ENCODE data around the gene HDAC7. TPM values are rescaled to one million over a fixed set of nuclear protein-coding genes. Genes with fewer than 3 reads are reported as not detected.
A peak's percentile ranks its signal among the peaks of the same experiment; 100 is the strongest.

Gene HDAC7
- total RNA-seq, 6 experiments from 2014 or later: 104 to 120 (median 108) TPM

DNA sequence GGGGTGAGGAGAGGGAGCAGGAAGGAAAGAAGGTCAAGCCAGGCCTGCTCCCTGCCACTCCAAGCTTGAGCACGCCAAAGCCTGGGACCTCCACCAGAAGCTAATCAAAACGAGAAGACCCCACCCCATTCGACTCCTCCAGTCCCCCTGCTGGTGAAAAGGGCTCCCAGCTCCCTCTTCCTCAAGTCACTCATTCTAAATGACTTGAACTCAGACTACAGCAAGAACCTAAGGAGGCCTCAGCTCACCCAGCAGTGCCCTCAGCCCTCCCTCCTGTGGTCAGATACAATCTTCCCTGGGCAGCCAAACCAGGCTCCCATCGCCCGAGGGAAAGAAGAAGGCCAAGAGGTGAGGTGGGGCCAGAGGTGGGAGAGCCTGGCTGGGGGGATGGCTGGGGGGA is 17.4 kb downstream of the HDAC7 start:
- Mint-ChIP-seq H3K27me3 (ENCODE audit: insufficient read depth) (peaks cover 6% of the 10 kb centered on the region), H3K36me3 (ENCODE audit: low read depth) (peaks cover 5% of the 10 kb centered on the region; the same call in 1 of the 2 replicates), H3K4me1 (ENCODE audit: low read depth) (peaks cover 74% of the 10 kb centered on the region), H3K27ac (peak overlapping the region; percentile 71), H3K4me3 (no peak overlapping the region; the same call in 1 of the 2 replicates), H3K9me3 (no peaks in the 10 kb centered on the region)
- no peak for DNase-seq
- TF ChIP-seq, protein P1, sequence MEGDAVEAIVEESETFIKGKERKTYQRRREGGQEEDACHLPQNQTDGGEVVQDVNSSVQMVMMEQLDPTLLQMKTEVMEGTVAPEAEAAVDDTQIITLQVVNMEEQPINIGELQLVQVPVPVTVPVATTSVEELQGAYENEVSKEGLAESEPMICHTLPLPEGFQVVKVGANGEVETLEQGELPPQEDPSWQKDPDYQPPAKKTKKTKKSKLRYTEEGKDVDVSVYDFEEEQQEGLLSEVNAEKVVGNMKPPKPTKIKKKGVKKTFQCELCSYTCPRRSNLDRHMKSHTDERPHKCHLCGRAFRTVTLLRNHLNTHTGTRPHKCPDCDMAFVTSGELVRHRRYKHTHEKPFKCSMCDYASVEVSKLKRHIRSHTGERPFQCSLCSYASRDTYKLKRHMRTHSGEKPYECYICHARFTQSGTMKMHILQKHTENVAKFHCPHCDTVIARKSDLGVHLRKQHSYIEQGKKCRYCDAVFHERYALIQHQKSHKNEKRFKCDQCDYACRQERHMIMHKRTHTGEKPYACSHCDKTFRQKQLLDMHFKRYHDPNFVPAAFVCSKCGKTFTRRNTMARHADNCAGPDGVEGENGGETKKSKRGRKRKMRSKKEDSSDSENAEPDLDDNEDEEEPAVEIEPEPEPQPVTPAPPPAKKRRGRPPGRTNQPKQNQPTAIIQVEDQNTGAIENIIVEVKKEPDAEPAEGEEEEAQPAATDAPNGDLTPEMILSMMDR (IDR thresholded peaks at IDR 0.05): peak; percentile 69

DNA sequence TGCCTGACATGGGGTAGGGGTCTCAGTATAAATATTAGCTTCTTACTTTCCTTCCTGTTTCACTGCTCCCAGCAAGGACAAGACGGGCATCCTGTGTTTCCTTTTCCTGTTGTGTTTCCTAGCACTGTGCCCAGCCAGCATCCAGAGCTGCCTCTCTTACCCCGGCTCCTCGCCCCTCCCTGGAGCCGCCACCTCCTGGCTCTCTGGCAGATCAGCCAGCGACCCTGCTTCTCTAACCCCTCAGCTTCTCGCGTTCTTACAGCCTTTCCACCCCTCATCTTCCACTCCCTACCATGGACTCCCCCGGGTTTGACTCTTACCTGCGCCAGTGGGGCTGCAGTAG is 17.8 kb downstream of the HDAC7 start:
- Mint-ChIP-seq H3K27me3 (ENCODE audit: insufficient read depth) (peaks cover 6% of the 10 kb centered on the region), H3K9me3 (no peaks in the 10 kb centered on the region), H3K36me3 (ENCODE audit: low read depth) (peaks cover 5% of the 10 kb centered on the region; the same call in 1 of the 2 replicates), H3K4me1 (ENCODE audit: low read depth) (peaks cover 70% of the 10 kb centered on the region), H3K4me3 (no peak overlapping the region), H3K27ac (peak overlapping the region; percentile 71; the same call in 1 of the 2 replicates)
- DNase-seq: no peak
- TF ChIP-seq, protein P1 (IDR thresholded peaks at IDR 0.05): no peak

DNA sequence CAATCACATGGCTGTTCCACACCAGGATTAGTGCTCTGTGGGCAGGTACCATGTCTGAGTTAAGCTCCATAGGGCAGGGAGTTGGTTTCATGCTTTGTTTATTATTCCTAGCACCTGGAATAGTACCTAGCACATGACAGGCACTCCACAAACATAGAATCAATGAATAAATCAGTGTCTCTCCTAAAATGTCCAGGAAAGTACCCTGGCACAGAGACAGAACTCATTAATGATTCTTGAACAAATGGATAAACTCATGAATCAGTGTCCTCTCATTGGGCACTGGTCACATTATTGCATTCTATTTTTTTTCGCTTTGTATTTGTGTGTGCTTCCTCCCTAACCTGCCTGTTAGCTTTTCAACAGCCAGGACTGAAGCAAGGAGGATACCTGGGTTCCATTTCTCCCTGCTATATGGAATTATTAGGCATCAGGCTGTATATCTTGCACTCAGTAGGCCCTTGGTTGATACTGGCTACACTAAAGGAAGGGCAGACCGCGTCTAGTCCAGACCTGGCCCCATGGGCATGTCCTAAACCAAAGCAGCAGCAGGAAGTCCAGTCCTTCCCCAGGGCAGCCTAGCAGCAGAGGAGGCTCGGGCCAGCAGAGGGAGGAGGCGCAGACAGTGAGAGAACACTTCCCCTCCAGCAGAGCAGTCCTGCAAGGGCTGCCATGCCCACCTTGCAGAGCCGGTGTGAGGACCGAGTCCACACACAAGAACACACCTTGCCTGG is 18.4 kb downstream of the HDAC7 start:
- peaks cover 6% of the 10 kb centered on the region for H3K27me3 Mint-ChIP-seq (ENCODE audit: insufficient read depth)
- H3K4me1 Mint-ChIP-seq (ENCODE audit: low read depth): peaks cover 67% of the 10 kb centered on the region
- peaks cover 5% of the 10 kb centered on the region; the same call in 1 of the 2 replicates for H3K36me3 Mint-ChIP-seq (ENCODE audit: low read depth)
- H3K9me3 Mint-ChIP-seq: no peaks in the 10 kb centered on the region
- TF ChIP-seq, protein P1 (IDR thresholded peaks at IDR 0.05): no peak
- peak overlapping the region; percentile 71 for H3K27ac Mint-ChIP-seq
- H3K4me3 Mint-ChIP-seq: no peak overlapping the region; the same call in 1 of the 2 replicates
- DNase-seq: no peak

DNA sequence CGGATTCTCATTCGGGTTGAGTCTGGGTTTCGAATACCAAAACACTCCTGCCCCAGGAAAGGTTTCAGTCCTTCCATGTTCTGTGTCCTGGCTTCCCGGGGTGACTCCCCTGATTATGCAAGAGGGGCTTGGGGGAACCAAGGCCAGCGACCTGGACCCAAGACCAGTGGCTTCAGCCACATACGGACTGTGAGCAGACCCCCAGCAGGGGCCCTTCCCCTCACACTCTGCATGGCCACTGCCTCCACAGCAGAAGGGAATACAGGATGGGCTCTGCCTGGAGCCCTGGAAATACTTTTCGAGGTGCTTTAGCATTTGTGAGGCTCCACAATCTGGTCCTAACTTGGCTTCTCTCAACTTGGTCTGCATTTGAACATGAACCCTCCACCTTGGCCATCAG is 19.1 kb downstream of the HDAC7 start:
- no peak overlapping the region for H3K4me3 Mint-ChIP-seq
- H3K4me1 Mint-ChIP-seq (ENCODE audit: low read depth): peaks cover 62% of the 10 kb centered on the region
- peaks cover 5% of the 10 kb centered on the region; the same call in 1 of the 2 replicates for H3K36me3 Mint-ChIP-seq (ENCODE audit: low read depth)
- no peaks in the 10 kb centered on the region for H3K9me3 Mint-ChIP-seq
- peaks cover 6% of the 10 kb centered on the region for H3K27me3 Mint-ChIP-seq (ENCODE audit: insufficient read depth)
- peak overlapping the region; percentile 52 for H3K27ac Mint-ChIP-seq
- DNase-seq: no peak
- TF ChIP-seq, protein P1 (IDR thresholded peaks at IDR 0.05): no peak

DNA sequence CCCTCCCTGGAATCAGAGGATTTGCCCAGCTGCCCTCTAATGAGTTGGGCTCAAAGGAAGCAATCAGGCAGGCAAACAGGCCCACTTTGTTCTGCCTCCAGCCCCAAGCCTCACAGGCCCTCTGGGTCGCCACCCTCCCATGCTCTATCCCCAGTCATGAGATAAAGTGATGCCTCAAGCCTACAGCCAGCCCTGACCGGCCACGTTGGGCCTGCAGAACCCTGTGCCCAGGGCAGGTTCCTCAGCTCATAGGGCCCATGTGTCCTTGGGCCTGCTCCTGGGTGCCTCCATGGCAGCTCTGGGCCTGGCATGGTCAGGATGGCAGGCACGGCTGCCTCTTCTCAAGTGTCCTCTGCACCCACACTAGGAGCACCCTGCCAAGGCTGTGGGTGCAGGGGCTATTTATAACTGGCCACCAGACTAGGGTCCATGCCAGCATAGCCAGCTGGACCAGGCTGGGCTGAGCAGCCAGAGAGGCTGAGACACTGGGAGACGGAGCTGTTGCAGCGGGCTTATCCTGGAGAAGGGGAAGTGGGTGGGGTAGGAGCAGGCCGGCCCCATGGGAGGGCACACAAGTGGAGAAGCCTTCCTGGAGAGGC is 20.2 kb downstream of the HDAC7 start:
- no peak for DNase-seq
- Mint-ChIP-seq H3K9me3 (no peaks in the 10 kb centered on the region), H3K36me3 (ENCODE audit: low read depth) (0 out of 2 replicates have a peak, but pooled peaks cover 5% of the 10 kb centered on the region), H3K4me1 (ENCODE audit: low read depth) (peaks cover 51% of the 10 kb centered on the region), H3K27ac (peak overlapping the region; percentile 49; the same call in 1 of the 2 replicates), H3K27me3 (ENCODE audit: insufficient read depth) (peaks cover 6% of the 10 kb centered on the region), H3K4me3 (no peak overlapping the region)
- TF ChIP-seq, protein P1 (IDR thresholded peaks at IDR 0.05): no peak

Measured in HFFc6 (cell line).